Dendritic cell treated with granulocyte-macrophage colony-stimulating factor and Interleukin-4, amounts not matched to agents 40 ng/mL and 50 ng/mL, for 4 days (primary cell): Measurements from ENCODE around the gene AK4.

Experiments used
- H3K27ac Mint-ChIP-seq: one replicate; pipeline ENCODE4 v1.8.0; 2022; ENCODE audit warnings: mild to moderate bottlenecking, mixed read lengths
- H3K27me3 Mint-ChIP-seq: one replicate; pipeline ENCODE4 v1.8.0; 2022; ENCODE audit warnings: mild to moderate bottlenecking, mixed read lengths
- H3K36me3 Mint-ChIP-seq: one replicate; pipeline ENCODE4 v1.8.0; 2022; ENCODE audit warnings: low read depth, mixed read lengths
- H3K4me1 Mint-ChIP-seq: one replicate; pipeline ENCODE4 v1.8.0; 2022; ENCODE audit warnings: low read depth, mixed read lengths
- H3K4me3 Mint-ChIP-seq: one replicate; pipeline ENCODE4 v1.8.0; 2022; ENCODE audit warnings: mild to moderate bottlenecking, moderate library complexity, mixed read lengths
- H3K9me3 Mint-ChIP-seq: one replicate; pipeline ENCODE4 v1.8.0; 2022; ENCODE audit warnings: mixed read lengths
- intact Hi-C: fragments of 100-400 bp; cut with micrococcal nuclease; formaldehyde crosslinking; loops from one replicate; pipeline ENCODE4 v1.15.0; 2022

Gene AK4

DNA sequence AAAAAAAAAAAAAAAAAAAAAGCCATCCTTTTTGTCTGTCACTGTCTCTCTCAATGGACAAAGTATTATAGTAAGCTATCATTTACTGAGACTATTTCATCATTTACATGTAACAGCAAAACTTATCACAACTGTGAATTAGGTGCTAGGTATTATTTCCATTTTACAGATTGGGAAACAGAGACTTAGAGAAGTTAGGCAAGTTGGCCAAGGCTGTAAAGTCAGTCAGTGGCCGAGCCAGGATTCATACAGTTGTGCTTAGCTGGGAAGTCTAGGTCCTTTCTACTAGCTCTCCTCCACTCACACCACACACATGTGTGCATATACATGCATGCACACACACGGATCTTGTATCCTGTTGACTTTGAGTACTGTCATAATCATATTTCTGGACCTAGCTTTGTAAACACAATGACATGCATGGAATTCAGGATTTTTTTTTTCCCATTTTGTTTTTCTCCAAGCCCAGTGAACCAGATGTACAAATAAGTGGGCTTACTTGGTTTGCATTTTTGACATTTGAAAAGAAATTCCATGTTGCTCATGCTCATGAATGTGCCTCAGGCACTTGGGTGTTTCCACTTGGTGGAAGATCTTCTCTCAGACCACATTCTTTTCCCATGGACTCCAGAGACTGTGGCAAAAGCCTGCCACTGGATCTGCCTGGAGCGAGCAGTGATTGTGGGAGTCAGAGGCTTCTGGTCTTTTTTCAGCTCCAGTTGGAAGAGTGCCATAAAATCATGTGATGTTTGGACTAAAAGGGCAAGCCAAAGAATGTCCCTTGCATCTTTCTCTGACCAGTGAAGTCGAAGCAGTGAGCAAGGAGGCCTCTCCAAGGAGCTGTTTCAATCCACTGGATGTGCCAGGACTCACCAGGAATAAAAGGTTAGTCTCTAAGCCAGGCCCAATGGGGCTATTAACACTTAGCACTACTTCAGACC, 99.7 kb downstream of the AK4 start:
- Mint-ChIP-seq H3K36me3 (no peaks in the 10 kb centered on the region), H3K27me3 (no peaks in the 10 kb centered on the region), H3K27ac (peak overlapping the region; percentile 49), H3K4me1 (peaks cover 37% of the 10 kb centered on the region), H3K9me3 (no peaks in the 10 kb centered on the region), H3K4me3 (no peak overlapping the region)
- intact Hi-C loops: no loop called here

DNA sequence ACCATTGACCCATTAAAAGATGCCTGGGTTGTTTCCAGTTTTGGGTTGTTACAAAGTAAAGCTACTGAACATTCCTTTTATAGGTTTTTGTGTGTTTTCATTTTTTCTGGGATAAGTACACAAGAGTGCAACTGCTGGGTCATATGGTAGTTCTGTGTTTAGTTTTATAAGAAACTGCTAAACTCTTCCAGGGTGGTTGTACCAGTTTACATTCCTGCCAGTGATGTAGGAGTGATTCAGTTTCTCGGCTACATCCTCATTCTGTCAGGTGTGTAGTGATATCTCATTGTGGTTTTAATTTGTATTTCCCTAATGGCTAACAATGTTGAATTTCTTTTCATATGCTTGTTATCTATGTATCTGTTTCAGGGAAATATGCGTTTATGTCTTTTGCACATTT, 102.8 kb downstream of the AK4 start:
- Mint-ChIP-seq H3K9me3 (no peaks in the 10 kb centered on the region), H3K4me3 (no peak overlapping the region), H3K27ac (no peak overlapping the region), H3K27me3 (peaks cover 19% of the 10 kb centered on the region), H3K36me3 (no peaks in the 10 kb centered on the region), H3K4me1 (peaks cover 41% of the 10 kb centered on the region)
- intact Hi-C loops: no loop called here

DNA sequence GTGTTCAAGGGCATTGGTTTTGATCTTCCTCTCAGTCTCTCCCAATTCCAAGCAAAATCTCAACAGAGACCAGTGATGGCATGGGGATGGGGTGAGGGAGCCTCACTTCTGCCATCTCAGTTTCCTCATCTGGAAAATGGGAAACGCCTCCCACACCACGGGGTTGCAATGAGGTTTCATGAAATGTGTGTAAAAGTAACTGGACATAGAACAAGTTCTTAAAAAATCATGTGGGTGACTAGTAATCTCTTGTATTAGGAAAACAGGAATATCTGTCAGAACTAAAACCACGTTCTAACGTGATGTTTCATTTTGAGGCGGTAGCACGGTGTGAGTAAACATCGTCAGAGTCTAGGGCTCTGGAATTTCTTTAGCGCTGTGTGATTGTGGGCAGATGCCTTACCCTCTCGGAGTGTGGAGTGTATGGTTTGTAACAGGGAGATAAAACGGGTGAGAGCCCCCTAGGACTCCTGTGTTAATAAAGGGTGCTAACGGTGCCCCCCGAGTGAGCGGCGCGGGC, 105.9 kb downstream of the AK4 start:
- intact Hi-C loops: no loop called here

DNA sequence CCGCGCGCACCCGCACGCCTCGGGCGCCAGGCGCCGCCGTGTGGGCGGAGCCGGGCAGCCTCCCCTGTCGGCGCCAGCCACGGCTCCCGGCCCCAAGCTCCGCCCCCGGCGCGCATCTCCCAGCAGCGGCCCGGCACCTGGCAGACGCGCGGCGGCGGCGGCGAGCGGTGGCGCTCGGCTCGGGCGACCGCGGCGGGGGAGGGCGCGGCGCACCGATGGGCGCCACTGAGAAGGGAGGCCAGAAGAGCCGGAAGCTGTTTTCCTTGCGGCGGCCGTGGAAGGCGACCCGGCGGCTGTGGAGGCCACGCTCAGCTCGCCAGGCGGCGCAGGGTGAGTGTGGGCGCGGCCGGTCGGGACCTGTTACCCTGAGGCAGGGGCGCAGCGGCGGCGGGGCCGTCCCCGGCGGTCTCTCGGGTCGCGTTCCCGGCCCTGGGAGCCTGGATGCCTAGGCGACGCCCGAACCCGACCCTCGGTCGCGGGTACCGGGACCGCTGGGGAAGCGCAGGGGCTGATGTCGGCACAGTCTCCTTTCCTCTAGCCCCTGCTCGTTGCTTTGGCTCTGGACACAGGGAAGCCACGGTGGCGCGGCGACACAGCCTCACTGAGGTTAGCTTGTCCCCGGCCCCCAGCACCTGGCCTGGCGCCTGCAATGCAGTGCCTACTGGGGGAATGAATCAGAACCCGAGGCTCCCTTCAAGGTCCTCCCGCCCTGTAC, 106.5 kb downstream of the AK4 start:
- H3K4me1 Mint-ChIP-seq: peaks cover 22% of the 10 kb centered on the region
- H3K4me3 Mint-ChIP-seq: peak overlapping the region; percentile 71
- intact Hi-C loops: no loop called here
- no peaks in the 10 kb centered on the region for H3K36me3 Mint-ChIP-seq
- H3K9me3 Mint-ChIP-seq: no peaks in the 10 kb centered on the region
- H3K27me3 Mint-ChIP-seq: peaks cover 24% of the 10 kb centered on the region
- no peak overlapping the region for H3K27ac Mint-ChIP-seq

More for the DNA sequence above, 105.9 kb downstream of the AK4 start:
- H3K27ac Mint-ChIP-seq: no peak overlapping the region
- peaks cover 28% of the 10 kb centered on the region for H3K4me1 Mint-ChIP-seq
- peaks cover 24% of the 10 kb centered on the region for H3K27me3 Mint-ChIP-seq
- H3K9me3 Mint-ChIP-seq: no peaks in the 10 kb centered on the region
- peak overlapping the region; percentile 71 for H3K4me3 Mint-ChIP-seq
- H3K36me3 Mint-ChIP-seq: no peaks in the 10 kb centered on the region

DNA sequence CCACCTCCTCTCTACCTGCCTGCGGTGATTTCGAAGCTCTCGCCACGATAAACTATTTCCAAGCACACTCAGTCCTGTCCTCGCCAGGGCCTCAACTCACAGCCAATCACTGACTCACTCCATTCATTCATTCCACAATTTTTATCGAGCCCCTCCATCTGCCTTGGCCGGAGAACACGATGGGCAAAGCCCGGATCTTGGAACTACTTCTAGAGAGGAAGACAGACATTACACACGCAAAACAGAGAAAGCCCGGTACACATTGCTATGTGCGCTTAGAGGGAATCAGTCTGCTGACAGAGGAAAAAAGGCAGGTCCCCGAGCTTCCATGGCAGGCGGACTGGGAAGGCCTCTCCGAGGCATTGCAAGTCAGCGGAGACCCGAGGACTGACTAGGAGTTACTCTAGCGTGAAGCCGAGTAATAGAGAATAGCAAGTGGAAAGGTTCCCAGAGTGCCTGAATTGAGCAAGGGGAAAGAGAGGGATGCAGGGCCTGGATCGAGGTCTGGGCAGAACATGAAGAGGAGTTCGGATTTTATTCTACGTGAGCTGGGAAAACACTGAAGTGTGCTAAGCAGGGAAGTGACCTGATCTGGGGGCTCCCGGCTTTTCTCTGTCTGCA, 107.1 kb downstream of the AK4 start:
- H3K36me3 Mint-ChIP-seq: no peaks in the 10 kb centered on the region
- no peaks in the 10 kb centered on the region for H3K9me3 Mint-ChIP-seq
- intact Hi-C loops: no loop called here
- peaks cover 24% of the 10 kb centered on the region for H3K27me3 Mint-ChIP-seq
- H3K4me1 Mint-ChIP-seq: peaks cover 16% of the 10 kb centered on the region
- no peak overlapping the region for H3K27ac Mint-ChIP-seq
- peak overlapping the region; percentile 71 for H3K4me3 Mint-ChIP-seq

DNA sequence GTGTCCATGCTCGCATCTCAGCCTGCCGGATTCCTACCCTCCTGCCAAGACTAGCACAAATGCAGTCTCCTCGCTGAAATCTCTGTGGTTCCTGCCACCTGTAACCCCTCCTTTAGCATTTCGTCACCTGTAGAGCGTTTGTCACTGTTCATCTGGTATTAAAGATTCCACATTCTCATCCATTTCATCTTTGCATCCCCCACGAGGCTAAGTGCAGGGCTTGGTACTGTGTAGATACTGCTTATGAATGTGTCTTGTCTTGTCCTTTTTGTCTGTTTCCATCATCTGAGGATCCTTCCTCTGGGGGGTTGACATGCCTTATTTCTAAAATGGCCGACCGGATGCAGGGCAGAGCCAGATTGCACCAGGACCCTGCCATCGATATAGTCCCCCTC, 107.7 kb downstream of the AK4 start:
- intact Hi-C loops: no loop called here
- H3K27me3 Mint-ChIP-seq: peaks cover 24% of the 10 kb centered on the region
- no peaks in the 10 kb centered on the region for H3K9me3 Mint-ChIP-seq
- H3K4me1 Mint-ChIP-seq: peaks cover 16% of the 10 kb centered on the region
- H3K27ac Mint-ChIP-seq: no peak overlapping the region
- H3K36me3 Mint-ChIP-seq: no peaks in the 10 kb centered on the region
- H3K4me3 Mint-ChIP-seq: no peak overlapping the region

DNA sequence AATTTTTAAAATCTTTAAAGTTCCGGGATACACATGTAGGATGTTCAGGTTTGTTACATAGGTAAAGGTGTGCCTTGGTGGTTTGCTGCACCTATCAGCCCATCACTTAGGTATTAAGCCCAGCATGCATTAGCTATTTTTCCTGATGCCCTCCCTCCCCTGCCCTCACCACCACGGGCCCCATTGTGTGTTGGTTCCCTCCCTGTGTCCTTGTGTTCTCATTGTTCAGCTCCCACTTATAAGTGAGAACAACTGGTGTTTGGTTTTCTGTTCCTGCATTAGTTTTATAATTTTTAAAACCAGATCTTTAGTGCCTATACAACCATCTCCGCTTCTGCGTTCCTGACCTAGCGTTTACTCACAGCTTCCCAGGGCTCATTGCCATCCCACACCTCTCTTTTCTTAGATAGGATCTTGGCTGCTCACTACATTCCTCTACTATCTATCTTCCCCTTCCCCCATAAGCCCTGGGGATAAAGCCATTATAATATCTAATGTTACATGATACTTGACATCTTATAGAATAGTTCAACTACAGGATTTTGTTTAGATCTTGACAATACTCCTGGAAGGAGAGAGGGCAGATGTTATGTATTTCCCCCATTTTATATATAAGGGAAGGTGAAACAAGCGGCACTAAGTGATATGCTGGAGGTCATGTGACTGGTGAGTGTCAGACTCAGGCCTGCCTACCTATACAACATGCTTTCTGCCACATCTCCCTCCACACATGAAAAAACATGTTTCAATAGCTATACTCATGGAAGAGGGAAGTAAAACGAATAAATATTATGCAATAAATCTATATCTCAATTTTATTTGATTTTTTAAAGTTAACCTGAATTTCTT, 109.1 kb downstream of the AK4 start:
- Mint-ChIP-seq H3K9me3 (no peaks in the 10 kb centered on the region), H3K36me3 (no peaks in the 10 kb centered on the region), H3K27me3 (peaks cover 24% of the 10 kb centered on the region), H3K4me3 (no peak overlapping the region), H3K4me1 (peaks cover 16% of the 10 kb centered on the region), H3K27ac (no peak overlapping the region)
- intact Hi-C loops: no loop called here

DNA sequence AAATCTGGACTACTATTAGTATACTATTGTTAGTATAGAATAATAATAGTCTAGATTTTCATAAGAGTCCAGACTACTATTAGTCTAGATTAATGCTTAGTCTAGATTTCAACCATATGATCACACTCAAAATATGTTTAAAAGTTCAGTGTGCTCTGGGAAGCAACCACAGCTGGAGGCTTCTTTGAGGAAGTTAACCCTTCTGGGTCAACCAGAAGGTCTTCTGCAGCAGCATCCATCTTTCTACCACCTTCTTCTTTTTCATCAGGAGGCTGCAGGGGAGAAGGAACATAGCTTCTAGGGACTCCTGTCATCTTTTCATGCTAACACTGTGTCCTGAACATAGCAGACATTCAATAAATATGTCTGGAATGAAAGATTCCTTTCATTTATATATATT, 110.1 kb downstream of the AK4 start:
- H3K4me3 Mint-ChIP-seq: no peak overlapping the region
- H3K9me3 Mint-ChIP-seq: no peaks in the 10 kb centered on the region
- H3K27ac Mint-ChIP-seq: no peak overlapping the region
- H3K36me3 Mint-ChIP-seq: no peaks in the 10 kb centered on the region
- peaks cover 21% of the 10 kb centered on the region for H3K27me3 Mint-ChIP-seq
- H3K4me1 Mint-ChIP-seq: peaks cover 16% of the 10 kb centered on the region
- intact Hi-C loops: no loop called here

DNA sequence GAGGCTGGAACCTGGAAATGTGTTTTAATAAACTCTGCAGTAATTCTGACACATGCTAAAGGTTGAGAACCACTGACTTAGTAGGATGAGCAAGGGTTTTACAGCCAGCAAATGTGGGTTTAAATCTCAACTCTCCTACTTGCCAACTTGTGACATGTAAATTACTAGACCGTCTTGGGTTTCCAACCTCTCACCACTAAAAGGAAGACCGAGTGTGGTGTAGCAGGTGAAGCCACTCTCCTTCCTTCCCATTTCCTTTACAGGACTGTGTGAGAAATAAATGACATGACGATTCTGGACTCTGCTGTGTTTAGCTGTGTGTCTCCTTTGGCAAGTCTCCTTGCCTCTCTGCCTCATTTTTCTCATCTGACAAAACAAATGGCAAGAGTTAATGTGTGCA, 111.8 kb downstream of the AK4 start:
- Mint-ChIP-seq H3K4me3 (no peak overlapping the region), H3K36me3 (no peaks in the 10 kb centered on the region), H3K4me1 (peaks cover 14% of the 10 kb centered on the region), H3K27ac (no peak overlapping the region), H3K9me3 (no peaks in the 10 kb centered on the region), H3K27me3 (peaks cover 26% of the 10 kb centered on the region)
- intact Hi-C loops: no loop called here

DNA sequence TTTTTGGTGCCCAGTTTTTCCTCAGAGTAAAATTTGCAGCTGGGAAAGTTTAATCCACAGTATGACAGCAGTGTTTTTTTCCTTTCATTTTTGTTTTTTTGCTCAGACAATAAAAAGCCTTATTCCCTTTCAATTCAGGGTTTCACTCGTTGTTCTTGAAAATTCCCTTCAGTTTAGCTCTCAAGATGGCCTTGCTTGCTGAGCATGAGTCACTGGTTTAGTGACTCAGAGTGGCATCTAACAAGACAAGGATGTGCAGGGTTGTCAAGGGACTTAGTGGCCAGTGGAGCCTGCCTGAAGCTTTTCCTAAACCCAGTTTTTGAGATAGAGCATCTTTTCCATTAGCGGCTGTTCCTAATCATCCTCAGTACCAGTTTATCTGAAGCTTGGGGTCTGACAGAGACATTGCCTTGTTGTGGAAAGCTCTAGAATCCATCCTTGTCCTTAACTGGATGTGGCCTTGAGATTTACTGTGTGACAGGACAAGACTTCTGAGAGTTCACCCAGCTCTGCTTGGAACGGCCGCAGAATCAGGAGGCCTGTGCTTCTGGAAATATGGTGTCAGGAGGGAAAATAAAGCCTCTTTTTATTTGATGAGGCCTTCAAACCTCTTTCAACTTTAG, 113.0 kb downstream of the AK4 start:
- Mint-ChIP-seq H3K27ac (no peak overlapping the region), H3K4me3 (no peak overlapping the region), H3K27me3 (peaks cover 24% of the 10 kb centered on the region), H3K36me3 (no peaks in the 10 kb centered on the region), H3K9me3 (no peaks in the 10 kb centered on the region), H3K4me1 (peaks cover 16% of the 10 kb centered on the region)
- intact Hi-C loops: no loop called here

DNA sequence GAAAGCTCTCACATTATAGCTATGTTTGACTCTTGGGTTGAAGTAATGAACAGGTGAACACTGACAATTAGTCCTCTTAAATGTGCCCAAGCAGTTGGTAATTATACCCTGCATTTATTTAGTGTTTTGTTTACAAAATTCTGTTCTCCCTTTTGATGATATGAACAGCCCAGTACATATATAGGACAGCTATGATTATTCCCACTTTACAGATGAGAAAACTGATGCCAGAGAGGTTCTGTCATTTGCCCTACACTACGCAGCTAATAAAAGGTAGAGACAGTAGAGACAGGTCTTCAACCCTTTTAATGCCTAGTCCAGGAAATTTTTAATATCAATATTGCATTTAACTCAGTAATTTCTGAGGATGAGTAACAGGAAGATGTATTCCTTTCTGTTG, 115.3 kb downstream of the AK4 start:
- no peak overlapping the region for H3K27ac Mint-ChIP-seq
- peaks cover 19% of the 10 kb centered on the region for H3K4me1 Mint-ChIP-seq
- H3K9me3 Mint-ChIP-seq: no peaks in the 10 kb centered on the region
- H3K4me3 Mint-ChIP-seq: no peak overlapping the region
- peaks cover 36% of the 10 kb centered on the region for H3K27me3 Mint-ChIP-seq
- no peaks in the 10 kb centered on the region for H3K36me3 Mint-ChIP-seq
- intact Hi-C loops: no loop called here

DNA sequence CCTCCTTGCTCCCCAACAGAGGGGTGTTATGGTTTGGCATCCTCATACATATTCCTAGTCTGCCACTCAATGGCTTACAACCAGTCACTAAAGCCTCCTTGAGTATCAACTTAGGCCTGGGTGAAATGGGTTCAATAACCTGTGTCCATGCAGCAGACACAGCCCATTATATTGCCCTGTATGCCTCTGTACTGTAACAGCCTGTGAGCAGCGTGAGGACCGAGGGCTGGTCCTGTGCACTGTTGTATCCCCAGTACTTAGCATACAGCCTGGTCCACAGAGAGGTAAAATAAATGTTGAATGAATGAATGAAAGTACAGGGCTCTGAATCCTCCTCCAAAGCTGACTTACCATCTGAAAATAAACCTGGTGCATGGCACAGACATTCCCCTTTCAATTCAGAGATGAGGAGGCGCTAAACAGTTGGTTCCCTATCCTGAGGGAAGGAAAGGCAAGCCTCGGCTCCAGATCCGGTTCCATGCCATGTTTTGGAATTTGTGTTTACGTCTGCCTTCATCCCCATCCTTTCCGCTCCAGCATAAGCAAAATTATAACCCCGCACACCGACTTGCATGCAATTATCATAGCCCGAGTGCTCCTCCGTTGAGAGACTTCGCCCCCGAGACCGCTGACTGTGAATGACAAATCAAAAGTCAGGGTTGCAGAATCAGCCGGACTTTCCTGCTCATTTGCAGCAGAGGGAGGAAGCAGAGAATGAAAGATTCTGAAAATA, 116.4 kb downstream of the AK4 start:
- peak overlapping the region; percentile 74 for H3K4me3 Mint-ChIP-seq
- H3K9me3 Mint-ChIP-seq: no peaks in the 10 kb centered on the region
- peaks cover 36% of the 10 kb centered on the region for H3K27me3 Mint-ChIP-seq
- no peak overlapping the region for H3K27ac Mint-ChIP-seq
- H3K4me1 Mint-ChIP-seq: peaks cover 19% of the 10 kb centered on the region
- no peaks in the 10 kb centered on the region for H3K36me3 Mint-ChIP-seq
- intact Hi-C loops: no loop called here
